GM19438 (cell line): ENCODE measurements around the gene MYOM1.

Experiments
- ATAC-seq: cut with Tn5 transposase; IDR thresholded peaks from one replicate; pipeline ENCODE4 v1.9.1; 2021; ENCODE audit warnings: low read depth; ENCODE audit not compliant: unreplicated experiment

The MYOM1 gene

GRCh38 chr18:3121259-3121658, 98.5 kb downstream of the MYOM1 start:
- ATAC-seq: no peak

- no peak for ATAC-seq
Observed at GRCh38 chr18:3120356-3120755, 99.4 kb downstream of the MYOM1 start.

GRCh38 chr18:3119401-3120341, 100.1 kb downstream of the MYOM1 start:
- ATAC-seq: no peak

- ATAC-seq: no peak
Observed at GRCh38 chr18:3118195-3119010, 101.4 kb downstream of the MYOM1 start.

- no peak for ATAC-seq
Observed at GRCh38 chr18:3117493-3118192, 102.1 kb downstream of the MYOM1 start.

GRCh38 chr18:3115447-3116030, 104.2 kb downstream of the MYOM1 start:
- ATAC-seq: no peak

GRCh38 chr18:3114451-3114850, 105.3 kb downstream of the MYOM1 start:
- ATAC-seq: no peak

- no peak for ATAC-seq
Observed at GRCh38 chr18:3114026-3114425, 105.7 kb downstream of the MYOM1 start.

- no peak for ATAC-seq
Observed at GRCh38 chr18:3111523-3112240, 108.1 kb downstream of the MYOM1 start.

GRCh38 chr18:3110034-3110752, 109.6 kb downstream of the MYOM1 start:
- ATAC-seq: no peak

- no peak for ATAC-seq
Observed at GRCh38 chr18:3107740-3108151, 112.0 kb downstream of the MYOM1 start.

GRCh38 chr18:3104190-3105054, 115.3 kb downstream of the MYOM1 start:
- no peak for ATAC-seq

GRCh38 chr18:3103576-3103975, 116.2 kb downstream of the MYOM1 start:
- ATAC-seq: no peak

- ATAC-seq: no peak
Observed at GRCh38 chr18:3102983-3103382, 116.8 kb downstream of the MYOM1 start.

- ATAC-seq: no peak
Observed at GRCh38 chr18:3100498-3101132, 119.2 kb downstream of the MYOM1 start.

- no peak for ATAC-seq
Observed at GRCh38 chr18:3099327-3099726, 120.4 kb downstream of the MYOM1 start.

- no peak for ATAC-seq
Observed at GRCh38 chr18:3097082-3097481, 122.7 kb downstream of the MYOM1 start.

- ATAC-seq: no peak
Observed at GRCh38 chr18:3095921-3096320, 123.8 kb downstream of the MYOM1 start.
